Measurements from ENCODE around the gene GDPD5.
A peak's percentile ranks its signal among the peaks of the same experiment; 100 is the strongest.

The GDPD5 gene

GRCh38 chr11:75440960-75441803 is 84.6 kb downstream of the GDPD5 start:
- no peak for DNase-seq

- no peak for DNase-seq
These were observed 86.1 kb downstream of the GDPD5 start for GRCh38 chr11:75439495-75440120.

GRCh38 chr11:75439026-75439425 is 86.7 kb downstream of the GDPD5 start:
- no peak for DNase-seq

- no peak for DNase-seq
These were observed 87.6 kb downstream of the GDPD5 start for GRCh38 chr11:75437966-75438659.

- DNase-seq: no peak
These were observed 88.9 kb downstream of the GDPD5 start for GRCh38 chr11:75436806-75437205.

GRCh38 chr11:75435571-75435925 is 90.2 kb downstream of the GDPD5 start:
- DNase-seq: no peak

- no peak for DNase-seq
These were observed 90.7 kb downstream of the GDPD5 start for GRCh38 chr11:75434886-75435570.

GRCh38 chr11:75434051-75434450 is 91.7 kb downstream of the GDPD5 start:
- no peak for DNase-seq

- no peak for DNase-seq
These were observed 92.3 kb downstream of the GDPD5 start for GRCh38 chr11:75433443-75433842.

- DNase-seq: no peak
These were observed 92.8 kb downstream of the GDPD5 start, which contains the start of gene KLHL35 for GRCh38 chr11:75432911-75433321. TSS of gene KLHL35 (minus strand) at chr11:75433203. CDS start at chr11:75430629, 2,574 bp downstream.

- no peak for DNase-seq
These were observed 93.9 kb downstream of the GDPD5 start for GRCh38 chr11:75431533-75432525.

- DNase-seq: no peak
These were observed 94.8 kb downstream of the GDPD5 start for GRCh38 chr11:75430714-75431532.

- peak; percentile 69 to 80 for DNase-seq
These were observed 95.6 kb downstream of the GDPD5 start for GRCh38 chr11:75429902-75430713.

- no peak for DNase-seq
These were observed 96.2 kb downstream of the GDPD5 start for GRCh38 chr11:75429641-75429901.

- DNase-seq: no peak
These were observed 96.6 kb downstream of the GDPD5 start for GRCh38 chr11:75428989-75429640.

- DNase-seq: peak; percentile 66 to 73
These were observed 97.4 kb downstream of the GDPD5 start for GRCh38 chr11:75428281-75428724.

GRCh38 chr11:75427181-75427580 is 98.6 kb downstream of the GDPD5 start:
- no peak for DNase-seq

GRCh38 chr11:75426720-75427086 is 99.0 kb downstream of the GDPD5 start:
- DNase-seq: no peak

GRCh38 chr11:75425422-75425821 is 100.3 kb downstream of the GDPD5 start:
- DNase-seq: no peak

GRCh38 chr11:75424396-75424795 is 101.3 kb downstream of the GDPD5 start:
- no peak for DNase-seq
